ENCODE results near the gene TIMM10. TPM values are rescaled to one million over a fixed set of nuclear protein-coding genes. Genes with fewer than 3 reads are reported as not detected.

The TIMM10 gene
- total RNA-seq, 6 experiments from 2014 or later = 19.6 to 48.5 (median 39.0) TPM

GRCh38 chr11:57516061-57516443 lies 14.5 kb downstream of the TIMM10 start:
- DNase-seq (no peak), ATAC-seq (no peak)
- Histone ChIP-seq H3K4me3 (peak overlapping the region; percentile 94 to 99 (median 97)), H3K36me3 (peaks cover 0 to 8% (median 0%) of the 10 kb centered on the region in 4 donors), H3K27ac (peak overlapping the region in 2 of 3 donors; percentile 71 to 92), H3K9me3 (no peaks in the 10 kb centered on the region), H3K4me1 (peaks cover 0 to 15% (median 6%) of the 10 kb centered on the region in 4 donors), H3K27me3 (no peaks in the 10 kb centered on the region)
- intact Hi-C loops (cut with DNase I) = no loop called here
- TF ChIP-seq, protein P1, sequence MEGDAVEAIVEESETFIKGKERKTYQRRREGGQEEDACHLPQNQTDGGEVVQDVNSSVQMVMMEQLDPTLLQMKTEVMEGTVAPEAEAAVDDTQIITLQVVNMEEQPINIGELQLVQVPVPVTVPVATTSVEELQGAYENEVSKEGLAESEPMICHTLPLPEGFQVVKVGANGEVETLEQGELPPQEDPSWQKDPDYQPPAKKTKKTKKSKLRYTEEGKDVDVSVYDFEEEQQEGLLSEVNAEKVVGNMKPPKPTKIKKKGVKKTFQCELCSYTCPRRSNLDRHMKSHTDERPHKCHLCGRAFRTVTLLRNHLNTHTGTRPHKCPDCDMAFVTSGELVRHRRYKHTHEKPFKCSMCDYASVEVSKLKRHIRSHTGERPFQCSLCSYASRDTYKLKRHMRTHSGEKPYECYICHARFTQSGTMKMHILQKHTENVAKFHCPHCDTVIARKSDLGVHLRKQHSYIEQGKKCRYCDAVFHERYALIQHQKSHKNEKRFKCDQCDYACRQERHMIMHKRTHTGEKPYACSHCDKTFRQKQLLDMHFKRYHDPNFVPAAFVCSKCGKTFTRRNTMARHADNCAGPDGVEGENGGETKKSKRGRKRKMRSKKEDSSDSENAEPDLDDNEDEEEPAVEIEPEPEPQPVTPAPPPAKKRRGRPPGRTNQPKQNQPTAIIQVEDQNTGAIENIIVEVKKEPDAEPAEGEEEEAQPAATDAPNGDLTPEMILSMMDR (IDR thresholded peaks at IDR 0.05) = no peak
- TF ChIP-seq POLR2A (IDR thresholded peaks at IDR 0.05) = no peak
- 10% methylated on average over 3 of the region's 5 CpGs for WGBS (ENCODE audit: insufficient coverage, low coverage, low lambda C conversion rate, missing lambda C conversion rate)

DNA sequence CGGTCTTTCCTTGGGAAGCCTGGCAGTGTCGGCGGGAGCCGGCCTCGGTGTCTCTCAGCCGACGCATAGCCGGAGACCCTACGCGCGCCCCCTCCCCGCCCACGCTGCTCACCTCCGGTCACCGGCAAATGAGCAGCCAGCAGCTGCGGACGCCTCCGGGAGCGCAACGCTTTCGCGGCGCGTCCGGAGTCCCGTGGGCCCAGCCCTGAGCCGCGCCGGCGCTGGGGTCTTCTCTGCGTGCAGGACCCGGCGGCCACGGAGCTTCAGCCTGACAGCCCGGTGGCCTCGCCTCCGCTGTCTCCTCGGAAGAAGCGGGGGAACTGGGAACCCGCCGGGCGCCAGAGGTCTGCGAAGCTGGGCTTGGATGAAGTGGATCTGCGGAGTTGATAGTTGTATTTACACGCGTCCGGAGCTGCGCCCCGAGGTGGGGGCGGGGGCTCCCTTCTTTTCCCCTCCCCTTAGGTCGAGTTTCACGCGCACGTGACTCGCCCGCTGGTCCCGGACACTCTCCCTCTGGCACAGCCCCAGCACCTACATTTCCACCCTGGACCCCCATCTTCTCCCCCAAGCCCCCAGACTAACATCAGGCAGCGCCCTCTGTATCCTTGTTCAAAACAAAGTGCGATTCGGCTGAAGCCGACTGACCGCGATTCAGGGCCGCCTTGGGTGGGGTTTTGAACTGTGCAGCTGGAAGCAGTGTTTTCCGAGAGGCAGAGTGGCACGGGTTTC lies 15.1 kb downstream of the TIMM10 start, which contains the start of gene SLC43A1:
Gene SLC43A1, minus strand, starts transcription at position 371 of the 729 bp plus-strand sequence. CDS start 1,591 bp downstream, outside the sequence.
- Histone ChIP-seq H3K4me3 (peak within 1 kb of the TSS; percentile 94 to 99 (median 97)), H3K36me3 (peaks cover 0 to 8% (median 0%) of the 10 kb centered on the region in 4 donors), H3K4me1 (peaks cover 0 to 15% (median 6%) of the 10 kb centered on the region in 4 donors), H3K27ac (peak within 1 kb of the TSS; percentile 57 to 92 (median 85)), H3K9me3 (no peaks in the 10 kb centered on the region), H3K27me3 (no peaks in the 10 kb centered on the region)
- WGBS (ENCODE audit: insufficient coverage, low coverage, low lambda C conversion rate, missing lambda C conversion rate) = 1% methylated on average over 13 of the region's 66 CpGs
- ATAC-seq (peak; percentile 67 to 86 (median 80)), DNase-seq (peak; percentile 69 to 89 (median 86))
- intact Hi-C loops (cut with DNase I) = no loop called here
- TF ChIP-seq POLR2A (IDR thresholded peaks at IDR 0.05) = peak; percentile 50
- TF ChIP-seq, protein P1 (IDR thresholded peaks at IDR 0.05) = no peak

GRCh38 chr11:57514538-57515331 lies 15.8 kb downstream of the TIMM10 start:
- Histone ChIP-seq H3K27ac (peak overlapping the region; percentile 57 to 92 (median 85)), H3K36me3 (peaks cover 0 to 8% (median 0%) of the 10 kb centered on the region in 4 donors), H3K27me3 (no peaks in the 10 kb centered on the region), H3K4me1 (peaks cover 0 to 15% (median 6%) of the 10 kb centered on the region in 4 donors), H3K4me3 (peak overlapping the region; percentile 94 to 99 (median 97)), H3K9me3 (no peaks in the 10 kb centered on the region)
- intact Hi-C loops (cut with DNase I) = no loop called here
- TF ChIP-seq, protein P1 (IDR thresholded peaks at IDR 0.05) = no peak
- TF ChIP-seq POLR2A (IDR thresholded peaks at IDR 0.05) = peak; percentile 47
- ATAC-seq (peak; percentile 82 to 88 (median 86)), DNase-seq (peak; percentile 88 to 93 (median 91))
- WGBS (ENCODE audit: insufficient coverage, low coverage, low lambda C conversion rate, missing lambda C conversion rate) = 0% methylated on average over 34 of the region's 57 CpGs

- peak; percentile 52 to 67 (median 59) for ATAC-seq
Observed at GRCh38 chr11:57513911-57514537, 16.5 kb downstream of the TIMM10 start.

More at GRCh38 chr11:57513911-57514537, 16.5 kb downstream of the TIMM10 start:
- Histone ChIP-seq H3K4me1 (peaks cover 0 to 15% (median 6%) of the 10 kb centered on the region in 4 donors), H3K9me3 (no peaks in the 10 kb centered on the region), H3K27ac (peak overlapping the region; percentile 57 to 92 (median 85)), H3K36me3 (peaks cover 0 to 8% (median 0%) of the 10 kb centered on the region in 4 donors), H3K4me3 (peak overlapping the region; percentile 94 to 99 (median 97)), H3K27me3 (no peaks in the 10 kb centered on the region)
- intact Hi-C loops (cut with DNase I) = no loop called here
- no peak for TF ChIP-seq POLR2A (IDR thresholded peaks at IDR 0.05)
- TF ChIP-seq, protein P1 (IDR thresholded peaks at IDR 0.05) = no peak
- peak; percentile 61 to 72 (median 72) for DNase-seq
- WGBS (ENCODE audit: insufficient coverage, low coverage, low lambda C conversion rate, missing lambda C conversion rate) = 15% methylated on average over 8 of the region's 35 CpGs

Data from right lobe of liver (tissue), 6 donors.